Naive B cell (primary cell): ENCODE data around the gene ACBD6. TPM values are rescaled to one million over a fixed set of nuclear protein-coding genes. Genes with fewer than 3 reads are reported as not detected.

ENCODE experiments used
- ATAC-seq, 2 donors: fragments of 150-1000 bp; cut with Tn5 transposase; 2 replicates each; pipeline ENCODE4 v1.10.0; 2021; ENCODE audit warnings: low read depth in 2 of 2, mild to moderate bottlenecking in 2 of 2, moderate library complexity in 2 of 2
- DNase-seq: peaks from one replicate; pipeline ENCODE4 v3.0.0; 2022
- H3K27ac Mint-ChIP-seq, 6 donors: one replicate each; pipeline ENCODE4 v1.8.0; 2020 to 2022; ENCODE audit warnings: mild to moderate bottlenecking in 6 of 6, mixed read lengths in 6 of 6, moderate library complexity in 5 of 6, inconsistent platforms in 2 of 6
- H3K27me3 Mint-ChIP-seq, 3 donors: one replicate each; pipeline ENCODE4 v1.8.0; 2021 to 2022; ENCODE audit warnings: mixed read lengths in 3 of 3, mild to moderate bottlenecking in 1 of 3
- H3K36me3 Mint-ChIP-seq, 2 donors: one replicate each; pipeline ENCODE4 v1.8.0; 2020 to 2022; ENCODE audit warnings: mixed read lengths in 2 of 2, inconsistent platforms in 1 of 2, mild to moderate bottlenecking in 1 of 2
- H3K4me1 Mint-ChIP-seq, 3 donors: one replicate each; pipeline ENCODE4 v1.8.0; 2020 to 2022; ENCODE audit warnings: mixed read lengths in 3 of 3, inconsistent platforms in 1 of 3, mild to moderate bottlenecking in 1 of 3, moderate library complexity in 1 of 3
- H3K4me3 Mint-ChIP-seq, 8 donors: one replicate each; pipeline ENCODE4 v1.8.0; 2020 to 2022; ENCODE audit warnings: mild to moderate bottlenecking in 8 of 8, mixed read lengths in 8 of 8, moderate library complexity in 8 of 8, inconsistent platforms in 2 of 8
- H3K9me3 Mint-ChIP-seq, 7 donors: one replicate each; pipeline ENCODE4 v1.8.0; 2020 to 2022; ENCODE audit warnings: mixed read lengths in 7 of 7, mild to moderate bottlenecking in 5 of 7, inconsistent platforms in 2 of 7, moderate library complexity in 1 of 7
- polyA plus RNA-seq, 6 donors: library from polyadenylated mRNA; unstranded; fragments of 300-500 nt; fragmentation: Illumina TruSeq; gene quantifications; one replicate each; pipeline ENCODE4 v1.2.3, GENCODE V29; 2021; ENCODE audit warnings: low read depth in 6 of 6

The ACBD6 gene
- polyA plus RNA-seq, 6 donors from 2014 or later, result 27.8 to 41.2 (median 37.4) TPM

- no peaks in the 10 kb centered on the region for H3K27me3 Mint-ChIP-seq
- no peaks in the 10 kb centered on the region for H3K36me3 Mint-ChIP-seq
- H3K4me3 Mint-ChIP-seq, result no peak overlapping the region
- no peak for ATAC-seq
- no peak overlapping the region for H3K27ac Mint-ChIP-seq
- no peaks in the 10 kb centered on the region for H3K9me3 Mint-ChIP-seq
- DNase-seq, result no peak
- peaks cover 0 to 6% (median 0%) of the 10 kb centered on the region in 3 donors for H3K4me1 Mint-ChIP-seq
These were observed 141.9 kb downstream of the ACBD6 start for GRCh38 chr1:180360333-180361075.

GRCh38 chr1:180358649-180359048 is 143.7 kb downstream of the ACBD6 start:
- no peaks in the 10 kb centered on the region for H3K9me3 Mint-ChIP-seq
- H3K4me3 Mint-ChIP-seq, result no peak overlapping the region
- H3K4me1 Mint-ChIP-seq, result peaks cover 0 to 6% (median 0%) of the 10 kb centered on the region in 3 donors
- H3K27ac Mint-ChIP-seq, result no peak overlapping the region
- H3K27me3 Mint-ChIP-seq, result no peaks in the 10 kb centered on the region
- DNase-seq (no peak), ATAC-seq (no peak)
- H3K36me3 Mint-ChIP-seq, result no peaks in the 10 kb centered on the region

GRCh38 chr1:180353945-180354344 is 148.4 kb downstream of the ACBD6 start:
- Mint-ChIP-seq H3K27me3 (no peaks in the 10 kb centered on the region), H3K4me3 (no peak overlapping the region), H3K36me3 (no peaks in the 10 kb centered on the region), H3K27ac (no peak overlapping the region), H3K4me1 (peaks cover 0 to 7% (median 3%) of the 10 kb centered on the region in 3 donors), H3K9me3 (no peaks in the 10 kb centered on the region)
- no peak for DNase-seq
- no peak for ATAC-seq

- no peak overlapping the region for H3K4me3 Mint-ChIP-seq
- peaks cover 0 to 10% (median 7%) of the 10 kb centered on the region in 3 donors for H3K4me1 Mint-ChIP-seq
- H3K36me3 Mint-ChIP-seq, result no peaks in the 10 kb centered on the region
- no peak for ATAC-seq
- no peak for DNase-seq
- no peak overlapping the region for H3K27ac Mint-ChIP-seq
- H3K27me3 Mint-ChIP-seq, result no peaks in the 10 kb centered on the region
- no peaks in the 10 kb centered on the region for H3K9me3 Mint-ChIP-seq
These were observed 149.8 kb downstream of the ACBD6 start for GRCh38 chr1:180352588-180352987.

GRCh38 chr1:180352021-180352420 is 150.4 kb downstream of the ACBD6 start:
- ATAC-seq (no peak), DNase-seq (no peak)
- Mint-ChIP-seq H3K4me3 (no peak overlapping the region), H3K4me1 (peaks cover 1 to 10% (median 7%) of the 10 kb centered on the region in 3 donors), H3K36me3 (no peaks in the 10 kb centered on the region), H3K27ac (no peak overlapping the region), H3K9me3 (peaks cover 0 to 1% (median 0%) of the 10 kb centered on the region in 7 donors), H3K27me3 (no peaks in the 10 kb centered on the region)

GRCh38 chr1:180345148-180345547 is 157.2 kb downstream of the ACBD6 start:
- ATAC-seq, result no peak
- Mint-ChIP-seq H3K36me3 (peaks cover 9% of the 10 kb centered on the region in 2 donors), H3K4me3 (no peak overlapping the region), H3K27ac (peak overlapping the region in 1 of 6 donors; percentile 5), H3K4me1 (peaks cover 11 to 24% (median 23%) of the 10 kb centered on the region in 3 donors), H3K27me3 (no peaks in the 10 kb centered on the region), H3K9me3 (peaks cover 0 to 6% (median under 1%) of the 10 kb centered on the region in 7 donors)
- no peak for DNase-seq

GRCh38 chr1:180343921-180344769 is 158.2 kb downstream of the ACBD6 start:
- Mint-ChIP-seq H3K27me3 (no peaks in the 10 kb centered on the region), H3K4me3 (no peak overlapping the region), H3K27ac (peak overlapping the region in 1 of 6 donors; percentile 37), H3K4me1 (peaks cover 11 to 28% (median 27%) of the 10 kb centered on the region in 3 donors), H3K36me3 (peaks cover 17% of the 10 kb centered on the region in 2 donors), H3K9me3 (peaks cover 0 to 12% (median 8%) of the 10 kb centered on the region in 7 donors)
- no peak for ATAC-seq
- no peak for DNase-seq

- no peak for ATAC-seq
- Mint-ChIP-seq H3K36me3 (peaks cover 20 to 46% of the 10 kb centered on the region in 2 donors), H3K4me3 (no peak overlapping the region), H3K9me3 (peaks cover 6 to 34% (median 19%) of the 10 kb centered on the region in 7 donors), H3K4me1 (peaks cover 0 to 10% (median 0%) of the 10 kb centered on the region in 3 donors), H3K27ac (no peak overlapping the region), H3K27me3 (no peaks in the 10 kb centered on the region)
- DNase-seq, result no peak
These were observed 175.3 kb downstream of the ACBD6 start for GRCh38 chr1:180327089-180327488.

GRCh38 chr1:180312926-180313325 is 189.5 kb downstream of the ACBD6 start:
- H3K36me3 Mint-ChIP-seq, result peaks cover 13 to 14% of the 10 kb centered on the region in 2 donors
- no peaks in the 10 kb centered on the region for H3K27me3 Mint-ChIP-seq
- H3K27ac Mint-ChIP-seq, result no peak overlapping the region
- ATAC-seq (no peak), DNase-seq (no peak)
- peaks cover 0 to 3% (median 0%) of the 10 kb centered on the region in 3 donors for H3K4me1 Mint-ChIP-seq
- no peak overlapping the region for H3K4me3 Mint-ChIP-seq
- H3K9me3 Mint-ChIP-seq, result peaks cover 0 to 10% (median 1%) of the 10 kb centered on the region in 7 donors

- Mint-ChIP-seq H3K27me3 (no peaks in the 10 kb centered on the region), H3K36me3 (peaks cover 26 to 29% of the 10 kb centered on the region in 2 donors), H3K27ac (no peak overlapping the region), H3K4me3 (no peak overlapping the region), H3K4me1 (peaks cover 0 to 3% (median 0%) of the 10 kb centered on the region in 3 donors), H3K9me3 (peaks cover 3 to 13% (median 11%) of the 10 kb centered on the region in 7 donors)
- no peak for ATAC-seq
- no peak for DNase-seq
These were observed 191.2 kb downstream of the ACBD6 start for GRCh38 chr1:180311011-180311730.

GRCh38 chr1:180310095-180310494 is 192.3 kb downstream of the ACBD6 start:
- H3K27me3 Mint-ChIP-seq, result no peaks in the 10 kb centered on the region
- peaks cover 0 to 3% (median 0%) of the 10 kb centered on the region in 3 donors for H3K4me1 Mint-ChIP-seq
- H3K4me3 Mint-ChIP-seq, result no peak overlapping the region
- no peak overlapping the region for H3K27ac Mint-ChIP-seq
- peaks cover 3 to 17% (median 13%) of the 10 kb centered on the region in 7 donors for H3K9me3 Mint-ChIP-seq
- no peak for ATAC-seq
- DNase-seq, result no peak
- H3K36me3 Mint-ChIP-seq, result peaks cover 27 to 31% of the 10 kb centered on the region in 2 donors

GRCh38 chr1:180309338-180309737 is 193.0 kb downstream of the ACBD6 start:
- H3K9me3 Mint-ChIP-seq, result peaks cover 3 to 17% (median 13%) of the 10 kb centered on the region in 7 donors
- no peaks in the 10 kb centered on the region for H3K27me3 Mint-ChIP-seq
- peaks cover 27 to 31% of the 10 kb centered on the region in 2 donors for H3K36me3 Mint-ChIP-seq
- ATAC-seq, result no peak
- DNase-seq, result no peak
- no peak overlapping the region for H3K4me3 Mint-ChIP-seq
- H3K27ac Mint-ChIP-seq, result peak overlapping the region in 1 of 6 donors; percentile 27
- H3K4me1 Mint-ChIP-seq, result peaks cover 0 to 3% (median 0%) of the 10 kb centered on the region in 3 donors

- DNase-seq, result no peak
- H3K27ac Mint-ChIP-seq, result peak overlapping the region in 1 of 6 donors; percentile 59
- H3K4me3 Mint-ChIP-seq, result no peak overlapping the region
- peaks cover 0 to 6% (median 3%) of the 10 kb centered on the region in 7 donors for H3K9me3 Mint-ChIP-seq
- peaks cover 0 to 7% (median 0%) of the 10 kb centered on the region in 3 donors for H3K4me1 Mint-ChIP-seq
- ATAC-seq, result no peak
- no peaks in the 10 kb centered on the region for H3K27me3 Mint-ChIP-seq
- peaks cover 6 to 10% of the 10 kb centered on the region in 2 donors for H3K36me3 Mint-ChIP-seq
These were observed 201.1 kb downstream of the ACBD6 start for GRCh38 chr1:180301135-180301742.
